SU-DHL-6 (cell line): Measurements from ENCODE around the gene KCNAB2.

ENCODE experiments used
- EZH2phosphoT487 ChIP-seq: fragments of 200-600 bp; sonication (generic), shearing (Covaris generic); conservative IDR thresholded peaks from 2 replicates; pipeline ENCODE4 v1.6.1; 2018; ENCODE audit warnings: mild to moderate bottlenecking, antibody characterized with exemption, low read length, moderate library complexity, mixed read lengths
- TF ChIP-seq, protein P1 (sequence below): fragments of 200-600 bp; sonication (generic); IDR thresholded peaks from one replicate; pipeline ENCODE4 v1.5.1; 2017; ENCODE audit warnings: antibody characterized with exemption, mild to moderate bottlenecking, low read length, moderate library complexity; ENCODE audit not compliant: insufficient read depth, poor library complexity, severe bottlenecking

DNA sequence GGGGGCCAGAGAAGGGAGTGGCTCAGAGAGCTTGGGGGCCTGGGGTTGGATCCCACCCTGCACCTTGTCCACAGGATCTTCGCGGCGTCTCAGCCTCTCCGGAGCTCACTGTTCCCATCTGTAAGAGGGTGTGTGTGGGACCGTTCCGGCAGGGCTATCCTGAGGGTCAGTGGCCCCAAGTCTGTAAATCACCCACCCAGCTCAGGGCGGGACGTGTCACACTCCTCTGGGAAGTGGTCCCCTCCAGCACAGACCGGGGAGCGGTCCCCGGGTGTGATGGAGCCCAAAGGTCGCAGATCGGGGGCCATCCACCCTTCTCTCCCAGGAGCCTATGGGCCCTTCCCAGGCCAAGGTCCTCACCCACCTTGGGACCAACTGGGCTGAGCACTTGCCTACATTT is 40.0 kb downstream of the KCNAB2 start:
- TF ChIP-seq, protein P1, sequence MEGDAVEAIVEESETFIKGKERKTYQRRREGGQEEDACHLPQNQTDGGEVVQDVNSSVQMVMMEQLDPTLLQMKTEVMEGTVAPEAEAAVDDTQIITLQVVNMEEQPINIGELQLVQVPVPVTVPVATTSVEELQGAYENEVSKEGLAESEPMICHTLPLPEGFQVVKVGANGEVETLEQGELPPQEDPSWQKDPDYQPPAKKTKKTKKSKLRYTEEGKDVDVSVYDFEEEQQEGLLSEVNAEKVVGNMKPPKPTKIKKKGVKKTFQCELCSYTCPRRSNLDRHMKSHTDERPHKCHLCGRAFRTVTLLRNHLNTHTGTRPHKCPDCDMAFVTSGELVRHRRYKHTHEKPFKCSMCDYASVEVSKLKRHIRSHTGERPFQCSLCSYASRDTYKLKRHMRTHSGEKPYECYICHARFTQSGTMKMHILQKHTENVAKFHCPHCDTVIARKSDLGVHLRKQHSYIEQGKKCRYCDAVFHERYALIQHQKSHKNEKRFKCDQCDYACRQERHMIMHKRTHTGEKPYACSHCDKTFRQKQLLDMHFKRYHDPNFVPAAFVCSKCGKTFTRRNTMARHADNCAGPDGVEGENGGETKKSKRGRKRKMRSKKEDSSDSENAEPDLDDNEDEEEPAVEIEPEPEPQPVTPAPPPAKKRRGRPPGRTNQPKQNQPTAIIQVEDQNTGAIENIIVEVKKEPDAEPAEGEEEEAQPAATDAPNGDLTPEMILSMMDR = no peak
- TF ChIP-seq EZH2phosphoT487 = no peak
